ENCODE measurements around the gene ZAR1L.

ZAR1L gene

DNA sequence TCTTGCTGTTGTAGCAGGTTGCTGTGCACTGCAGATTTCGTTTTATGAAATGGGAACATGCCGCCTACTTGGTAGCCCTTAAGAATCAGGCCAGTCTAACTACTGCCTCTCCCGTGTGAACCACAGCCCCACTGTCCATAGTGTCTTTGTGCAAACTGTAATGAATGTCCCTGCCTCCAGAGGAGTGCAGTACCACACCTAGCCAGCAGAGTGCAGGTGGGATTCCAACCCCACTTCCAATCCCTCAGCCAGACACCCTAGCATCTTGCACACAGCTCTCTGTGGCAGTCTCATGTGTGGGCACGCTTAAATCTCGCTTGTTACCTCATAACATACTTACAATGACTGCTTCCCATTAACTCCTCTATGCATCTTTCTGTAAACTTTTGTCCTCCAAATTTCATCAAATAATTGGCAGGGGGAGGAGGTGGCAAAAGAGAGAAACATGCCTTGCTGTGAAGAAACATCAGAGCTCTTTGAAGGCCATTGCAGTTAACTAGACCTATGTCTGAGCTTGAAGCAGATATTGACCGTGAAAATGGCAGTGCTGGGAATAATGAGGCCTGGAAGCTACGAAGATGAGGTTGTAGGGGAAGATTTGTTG, 47.2 kb downstream of the ZAR1L start:
- Histone ChIP-seq H4K20me1 (ENCODE audit: insufficient read depth, low read length, poor library complexity, severe bottlenecking) (no peaks in the 10 kb centered on the region), H3K4me2 (ENCODE audit: low read depth, low read length, poor library complexity, severe bottlenecking) (no peak overlapping the region), H3K79me2 (ENCODE audit: insufficient read depth, low read length) (no peaks in the 10 kb centered on the region), H3K4me1 (ENCODE audit: insufficient read depth, low read length, poor library complexity, severe bottlenecking) (no peaks in the 10 kb centered on the region), H3K9me2 (replicated peaks; ENCODE audit: low read depth, low read length) (no peaks in the 10 kb centered on the region), H3K9ac (ENCODE audit: low read depth, low read length, poor library complexity, severe bottlenecking) (no peak overlapping the region), H3K36me3 (ENCODE audit: insufficient read depth, low read length) (no peaks in the 10 kb centered on the region), H3F3A (ENCODE audit: low read depth) (no peaks in the 10 kb centered on the region), H3K9me3 (ENCODE audit: insufficient read depth, low read depth, low read length) (no peaks in the 10 kb centered on the region), H3K27me3 (ENCODE audit: insufficient read depth, low read length, poor library complexity, severe bottlenecking) (no peaks in the 10 kb centered on the region), H2AFZ (ENCODE audit: low read length) (no peak overlapping the region), H3K4me3 (ENCODE audit: low read length, poor library complexity, severe bottlenecking) (no peak overlapping the region)
- TF ChIP-seq, protein P1, sequence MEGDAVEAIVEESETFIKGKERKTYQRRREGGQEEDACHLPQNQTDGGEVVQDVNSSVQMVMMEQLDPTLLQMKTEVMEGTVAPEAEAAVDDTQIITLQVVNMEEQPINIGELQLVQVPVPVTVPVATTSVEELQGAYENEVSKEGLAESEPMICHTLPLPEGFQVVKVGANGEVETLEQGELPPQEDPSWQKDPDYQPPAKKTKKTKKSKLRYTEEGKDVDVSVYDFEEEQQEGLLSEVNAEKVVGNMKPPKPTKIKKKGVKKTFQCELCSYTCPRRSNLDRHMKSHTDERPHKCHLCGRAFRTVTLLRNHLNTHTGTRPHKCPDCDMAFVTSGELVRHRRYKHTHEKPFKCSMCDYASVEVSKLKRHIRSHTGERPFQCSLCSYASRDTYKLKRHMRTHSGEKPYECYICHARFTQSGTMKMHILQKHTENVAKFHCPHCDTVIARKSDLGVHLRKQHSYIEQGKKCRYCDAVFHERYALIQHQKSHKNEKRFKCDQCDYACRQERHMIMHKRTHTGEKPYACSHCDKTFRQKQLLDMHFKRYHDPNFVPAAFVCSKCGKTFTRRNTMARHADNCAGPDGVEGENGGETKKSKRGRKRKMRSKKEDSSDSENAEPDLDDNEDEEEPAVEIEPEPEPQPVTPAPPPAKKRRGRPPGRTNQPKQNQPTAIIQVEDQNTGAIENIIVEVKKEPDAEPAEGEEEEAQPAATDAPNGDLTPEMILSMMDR (conservative IDR thresholded peaks at IDR 0.05; ENCODE audit: low read length), result peak; percentile 67
- TF ChIP-seq EZH2phosphoT487 (IDR thresholded peaks at IDR 0.05; ENCODE audit: borderline replicate concordance), result no peak

DNA sequence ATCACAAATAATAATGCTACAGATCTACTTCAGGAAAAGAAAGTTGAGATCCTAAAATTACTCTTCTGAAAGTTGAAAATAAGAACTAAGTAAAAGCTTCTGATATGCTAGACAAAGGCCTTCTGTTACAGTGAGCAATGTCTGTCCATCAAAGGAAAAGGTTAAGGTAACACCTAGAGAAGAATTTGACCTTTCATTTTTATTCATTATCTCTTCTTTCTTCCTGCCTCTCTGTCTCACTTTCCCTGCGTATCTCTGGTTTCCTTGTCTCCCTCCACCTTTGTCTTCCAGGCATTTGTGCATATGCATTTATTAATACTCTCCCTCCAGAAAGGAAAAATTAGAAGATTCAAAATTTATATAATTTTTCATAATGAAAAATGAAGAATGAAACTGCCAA, 49.0 kb downstream of the ZAR1L start:
- Histone ChIP-seq H3K27me3 (ENCODE audit: insufficient read depth, low read length, poor library complexity, severe bottlenecking) (no peaks in the 10 kb centered on the region), H3K9me2 (replicated peaks; ENCODE audit: low read depth, low read length) (no peaks in the 10 kb centered on the region), H3K4me2 (ENCODE audit: low read depth, low read length, poor library complexity, severe bottlenecking) (no peak overlapping the region), H2AFZ (ENCODE audit: low read length) (no peak overlapping the region), H3K9me3 (ENCODE audit: insufficient read depth, low read depth, low read length) (no peaks in the 10 kb centered on the region), H3F3A (ENCODE audit: low read depth) (no peaks in the 10 kb centered on the region), H3K79me2 (ENCODE audit: insufficient read depth, low read length) (no peaks in the 10 kb centered on the region), H3K4me1 (ENCODE audit: insufficient read depth, low read length, poor library complexity, severe bottlenecking) (no peaks in the 10 kb centered on the region), H3K9ac (ENCODE audit: low read depth, low read length, poor library complexity, severe bottlenecking) (no peak overlapping the region), H3K4me3 (ENCODE audit: low read length, poor library complexity, severe bottlenecking) (no peak overlapping the region), H3K36me3 (ENCODE audit: insufficient read depth, low read length) (no peaks in the 10 kb centered on the region), H4K20me1 (ENCODE audit: insufficient read depth, low read length, poor library complexity, severe bottlenecking) (no peaks in the 10 kb centered on the region)
- TF ChIP-seq EZH2phosphoT487 (IDR thresholded peaks at IDR 0.05; ENCODE audit: borderline replicate concordance), result no peak
- TF ChIP-seq, protein P1 (conservative IDR thresholded peaks at IDR 0.05; ENCODE audit: low read length), result no peak

DNA sequence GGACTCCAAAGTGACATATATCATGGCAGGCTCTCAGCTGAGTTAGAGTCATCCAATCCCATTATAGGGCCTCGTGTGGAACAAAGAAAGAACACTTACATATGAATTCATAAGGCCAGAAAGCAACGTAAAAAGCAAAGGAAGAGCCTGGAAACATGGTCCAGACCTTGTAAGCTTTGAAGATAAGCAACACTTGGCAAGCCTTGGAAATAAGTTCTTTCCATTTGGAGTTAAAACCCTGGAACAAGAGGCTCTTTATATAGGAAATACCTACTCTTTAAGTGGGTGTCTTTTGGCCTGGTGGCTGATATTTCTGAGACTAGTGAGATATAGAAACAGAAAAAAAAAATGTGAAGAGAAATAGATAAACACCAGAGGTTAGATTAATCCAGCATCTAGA, 49.4 kb downstream of the ZAR1L start:
- no peak overlapping the region for H2AFZ ChIP-seq (ENCODE audit: low read length)
- H3K27me3 ChIP-seq (ENCODE audit: insufficient read depth, low read length, poor library complexity, severe bottlenecking), result no peaks in the 10 kb centered on the region
- no peaks in the 10 kb centered on the region for H3F3A ChIP-seq (ENCODE audit: low read depth)
- TF ChIP-seq, protein P1 (conservative IDR thresholded peaks at IDR 0.05; ENCODE audit: low read length), result no peak
- TF ChIP-seq EZH2phosphoT487 (IDR thresholded peaks at IDR 0.05; ENCODE audit: borderline replicate concordance), result no peak
- H4K20me1 ChIP-seq (ENCODE audit: insufficient read depth, low read length, poor library complexity, severe bottlenecking), result no peaks in the 10 kb centered on the region
- no peak overlapping the region for H3K4me3 ChIP-seq (ENCODE audit: low read length, poor library complexity, severe bottlenecking)
- H3K36me3 ChIP-seq (ENCODE audit: insufficient read depth, low read length), result no peaks in the 10 kb centered on the region
- H3K4me1 ChIP-seq (ENCODE audit: insufficient read depth, low read length, poor library complexity, severe bottlenecking), result no peaks in the 10 kb centered on the region
- H3K9ac ChIP-seq (ENCODE audit: low read depth, low read length, poor library complexity, severe bottlenecking), result no peak overlapping the region
- no peaks in the 10 kb centered on the region for H3K9me3 ChIP-seq (ENCODE audit: insufficient read depth, low read depth, low read length)
- no peaks in the 10 kb centered on the region for H3K9me2 ChIP-seq (replicated peaks; ENCODE audit: low read depth, low read length)
- H3K79me2 ChIP-seq (ENCODE audit: insufficient read depth, low read length), result no peaks in the 10 kb centered on the region
- no peak overlapping the region for H3K4me2 ChIP-seq (ENCODE audit: low read depth, low read length, poor library complexity, severe bottlenecking)

Data from Loucy (cell line).